NCI-H69 (cell line): ENCODE data around the gene CCDC137.
"Not testable (repeated sequence)": the region's sequence is repeated elsewhere in the genome, so short reads cannot be mapped to it uniquely, and the experiment has no call there.

Experiments
- DNase-seq: peaks from one replicate; lab custom pipeline; 2025; lab: John Stamatoyannopoulos, UW

Gene CCDC137, protein sequence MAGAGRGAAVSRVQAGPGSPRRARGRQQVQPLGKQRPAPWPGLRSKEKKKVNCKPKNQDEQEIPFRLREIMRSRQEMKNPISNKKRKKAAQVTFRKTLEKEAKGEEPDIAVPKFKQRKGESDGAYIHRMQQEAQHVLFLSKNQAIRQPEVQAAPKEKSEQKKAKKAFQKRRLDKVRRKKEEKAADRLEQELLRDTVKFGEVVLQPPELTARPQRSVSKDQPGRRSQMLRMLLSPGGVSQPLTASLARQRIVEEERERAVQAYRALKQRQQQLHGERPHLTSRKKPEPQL

GRCh38 chr17:81666342-81667191 is at the start of gene CCDC137, which contains the start of gene OXLD1:
Gene CCDC137 (plus strand): TSS chr17:81666737. CDS start chr17:81666767, 30 bp downstream.
Gene OXLD1 (minus strand): TSS chr17:81666605. CDS start chr17:81666577, 28 bp downstream.
- DNase-seq, result peak; percentile 99

DNA sequence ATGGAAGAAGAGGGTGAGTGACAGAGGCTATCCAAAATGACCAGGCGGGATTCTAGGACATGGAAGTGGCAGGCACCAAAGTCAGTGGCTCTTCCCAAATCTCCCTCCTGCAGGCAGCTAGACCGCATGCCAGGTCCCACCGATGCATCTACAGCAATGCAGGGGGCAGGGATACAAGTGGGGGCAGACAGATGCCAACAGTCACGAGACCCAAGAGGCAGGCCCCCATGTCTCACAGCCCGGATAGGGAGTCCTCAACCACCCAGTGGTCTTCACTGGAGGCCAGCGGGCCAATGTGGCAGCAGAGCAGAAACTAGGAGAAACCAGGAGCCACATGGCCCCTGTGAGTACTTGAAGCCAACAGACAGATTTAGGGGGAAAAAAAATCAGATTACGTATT is 49.7 kb upstream of the CCDC137 start:
- no peak for DNase-seq

GRCh38 chr17:81618307-81618706 is 48.2 kb upstream of the CCDC137 start:
- DNase-seq, result not testable (repeated sequence)

GRCh38 chr17:81621494-81622130 is 44.9 kb upstream of the CCDC137 start:
- DNase-seq, result no peak

GRCh38 chr17:81630274-81630673 is 36.3 kb upstream of the CCDC137 start:
- DNase-seq, result no peak

- DNase-seq, result no peak
These were observed 35.1 kb upstream of the CCDC137 start for GRCh38 chr17:81631482-81631881.

DNA sequence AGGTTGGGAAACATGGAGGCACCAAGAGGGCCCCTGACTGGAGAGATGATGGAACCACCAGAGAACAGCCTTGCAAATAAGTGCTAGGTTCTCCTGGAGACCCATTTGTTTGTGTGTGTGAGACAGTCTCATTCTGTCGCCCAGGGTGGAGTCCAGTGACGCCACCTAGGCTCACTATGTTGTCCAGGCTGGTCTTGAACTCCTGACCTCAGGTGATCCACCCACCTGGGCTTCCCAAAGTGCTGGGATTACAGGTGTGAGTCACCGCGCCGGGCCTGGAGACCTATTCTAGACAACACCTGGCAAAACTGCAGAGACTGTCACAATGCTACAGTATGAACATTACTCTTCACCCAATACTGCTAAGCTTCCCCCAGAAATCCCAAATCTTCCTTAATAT is 31.1 kb upstream of the CCDC137 start:
- DNase-seq, result no peak

- no peak for DNase-seq
These were observed 30.5 kb upstream of the CCDC137 start for GRCh38 chr17:81635973-81636504.

DNA sequence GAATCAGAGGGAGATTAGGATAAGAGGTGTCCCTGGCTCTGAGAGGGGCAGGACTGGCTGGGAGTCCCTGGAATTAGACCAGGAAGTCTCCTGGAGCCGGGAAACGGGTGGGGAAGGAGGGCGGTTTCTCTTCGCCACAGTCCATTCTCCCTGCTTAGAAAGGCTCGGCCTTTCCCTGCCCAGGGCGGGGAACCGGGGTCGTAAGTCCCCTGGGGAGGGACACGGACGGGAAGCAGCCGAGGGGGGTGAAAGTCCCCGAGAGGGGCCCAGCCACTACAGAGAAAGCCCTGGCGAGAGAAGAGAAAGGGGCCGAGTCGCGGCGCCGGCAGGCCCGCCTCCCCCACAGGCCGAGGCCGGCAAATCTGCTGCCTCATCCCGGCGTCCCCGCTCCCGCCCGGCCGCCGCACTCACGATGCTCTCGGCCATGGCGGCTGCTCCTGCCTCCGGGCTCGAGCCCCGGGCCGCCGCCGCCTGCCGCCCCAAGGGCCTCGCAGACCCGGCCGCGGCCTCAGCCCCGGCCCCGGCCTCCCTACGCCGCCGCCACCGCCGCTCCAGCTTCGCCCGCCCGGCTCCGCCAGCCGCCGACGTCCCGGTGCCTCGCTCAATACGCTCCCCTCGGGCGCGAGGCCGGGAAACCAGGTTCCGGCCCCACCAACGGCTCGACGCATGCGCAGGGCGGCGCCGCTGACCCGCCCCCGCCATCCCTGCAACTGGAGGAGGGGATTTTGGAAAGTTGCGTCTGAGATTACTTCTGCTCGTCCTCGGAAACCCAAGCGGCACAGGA is 29.8 kb upstream of the CCDC137 start, which contains the start of the genes NPLOC4 and TSPAN10:
Gene NPLOC4, minus strand, starts transcription at position 608 of the 784 bp plus-strand sequence. Its CDS starts 182 bp downstream, at position 426.
Gene TSPAN10, plus strand, starts transcription at position 692 of the 784 bp plus-strand sequence. CDS start 5,217 bp downstream, outside the sequence.
- peak; percentile 90 for DNase-seq

DNA sequence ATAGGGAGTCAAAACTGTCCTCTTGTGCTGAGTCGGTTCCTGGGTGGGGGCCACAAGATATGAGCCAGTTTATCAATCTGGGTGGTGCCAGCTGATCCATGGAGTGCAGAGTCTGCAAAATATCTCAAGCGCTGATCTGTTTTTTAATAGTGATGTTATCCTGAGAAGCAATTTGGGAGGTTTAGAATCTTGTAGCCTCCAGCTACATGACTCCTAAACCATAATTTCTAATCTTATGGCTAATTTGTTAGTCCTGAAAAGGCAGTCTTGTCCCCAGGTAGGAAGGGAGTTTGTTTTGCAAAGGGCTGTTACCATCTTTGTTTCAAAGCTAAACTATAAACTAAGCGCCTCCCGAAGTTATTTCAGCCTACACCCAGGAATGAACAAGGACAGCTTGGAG is 27.9 kb upstream of the CCDC137 start:
- no peak for DNase-seq

- DNase-seq, result no peak
These were observed 26.5 kb upstream of the CCDC137 start for GRCh38 chr17:81640011-81640410.

GRCh38 chr17:81641825-81642489 is 24.6 kb upstream of the CCDC137 start:
- no peak for DNase-seq

DNA sequence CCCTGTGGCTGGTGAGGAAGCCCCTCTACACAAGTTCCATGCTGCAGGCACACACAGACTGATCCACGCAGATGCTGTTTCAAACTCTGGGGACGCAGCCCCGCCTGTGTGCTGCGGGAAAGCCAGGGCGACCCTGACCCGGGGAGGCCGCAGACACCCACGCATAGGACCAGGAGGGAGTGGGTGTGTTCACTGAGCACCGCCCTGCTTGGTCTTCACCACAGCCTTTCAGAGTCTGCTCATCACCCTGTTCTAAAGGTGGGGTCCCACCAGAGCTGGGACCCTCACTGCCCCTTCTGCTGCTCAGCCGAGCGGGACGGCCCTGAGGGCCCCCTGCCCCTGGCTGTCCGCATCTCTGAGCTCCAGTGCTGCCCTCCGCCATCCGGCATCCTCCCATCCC is 22.0 kb upstream of the CCDC137 start:
- DNase-seq, result no peak

- DNase-seq, result no peak
These were observed 21.3 kb upstream of the CCDC137 start for GRCh38 chr17:81644976-81645952.

- DNase-seq, result peak; percentile 15
These were observed 19.5 kb upstream of the CCDC137 start for GRCh38 chr17:81646869-81647600.

DNA sequence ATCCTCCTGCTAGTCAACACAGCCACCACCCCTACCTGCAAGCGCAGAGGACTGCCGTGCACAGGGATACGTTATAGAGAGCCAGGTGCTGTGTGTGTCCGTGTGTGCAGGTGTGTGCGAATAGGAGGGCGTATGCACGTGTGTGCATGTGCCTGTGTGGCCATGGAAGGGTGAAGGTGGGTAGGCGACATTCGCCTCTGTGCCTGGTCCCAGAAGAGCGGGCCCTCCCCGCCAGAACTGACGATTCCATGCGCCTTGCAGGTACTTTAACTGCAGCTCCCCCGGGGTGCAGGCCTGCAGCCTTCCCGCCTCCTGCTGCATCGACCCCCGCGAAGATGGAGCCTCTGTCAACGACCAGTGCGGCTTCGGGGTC is 18.9 kb upstream of the CCDC137 start:
- no peak for DNase-seq

DNA sequence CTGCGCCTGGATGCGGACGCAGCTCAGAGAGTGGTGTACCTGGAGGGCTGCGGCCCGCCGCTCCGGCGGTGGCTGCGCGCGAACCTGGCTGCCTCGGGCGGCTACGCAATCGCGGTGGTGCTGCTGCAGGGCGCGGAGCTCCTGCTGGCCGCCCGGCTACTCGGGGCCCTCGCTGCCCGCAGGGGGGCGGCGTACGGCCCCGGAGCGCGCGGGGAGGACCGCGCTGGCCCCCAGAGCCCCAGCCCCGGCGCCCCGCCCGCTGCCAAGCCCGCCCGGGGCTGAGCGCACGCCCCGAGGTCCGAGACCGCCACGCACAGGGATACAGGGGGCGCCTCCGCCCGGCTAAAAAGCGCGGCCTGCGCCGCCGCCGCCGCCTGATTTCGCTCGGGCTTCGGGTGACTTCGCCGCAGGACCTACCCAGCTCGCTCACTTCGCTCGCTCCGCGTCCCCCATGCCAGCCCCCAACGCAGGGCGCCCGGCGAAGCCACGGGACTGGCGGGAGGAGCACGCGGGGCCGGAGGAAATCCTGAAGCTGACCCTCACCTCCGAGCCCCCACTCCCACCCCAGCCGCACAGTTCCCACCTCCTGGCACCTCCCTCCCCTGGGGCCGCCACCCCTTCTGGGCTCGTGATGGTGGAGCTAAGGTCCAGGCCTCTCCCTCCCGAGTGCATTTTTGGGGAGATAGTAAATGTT is 18.4 kb upstream of the CCDC137 start:
- no peak for DNase-seq

DNA sequence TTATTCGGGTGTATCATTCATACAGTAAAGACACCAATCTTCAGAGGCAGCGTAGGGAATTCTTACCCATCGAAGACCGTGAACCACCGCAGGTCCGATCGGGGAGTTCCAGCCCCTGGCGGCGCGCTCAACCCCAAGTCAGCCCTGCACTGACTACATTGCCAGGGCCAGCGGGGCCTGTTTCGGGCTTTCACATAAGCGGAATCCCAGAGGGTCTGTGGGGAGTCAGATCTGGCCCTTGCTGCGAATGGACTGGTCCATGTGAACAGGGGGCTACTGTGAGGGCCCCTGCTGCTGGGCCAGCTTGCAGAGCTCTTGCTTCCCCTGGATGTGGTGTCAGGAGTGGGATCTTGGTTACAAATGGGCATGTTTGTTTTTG is 17.8 kb upstream of the CCDC137 start:
- DNase-seq, result no peak
